Measurements from ENCODE around the gene GFRA3.

GRCh38 chr5:138275895-138276294 is 1.5 kb upstream of the GFRA3 start:
- no peak for TF ChIP-seq POLR2A (IDR thresholded peaks at IDR 0.05)
- TF ChIP-seq CTCF (IDR thresholded peaks at IDR 0.05), result no peak
- TF ChIP-seq POLR2AphosphoS5 (IDR thresholded peaks at IDR 0.05; ENCODE audit: insufficient read depth in 1 of 2, low read depth in 1 of 2), result no peak

Data from vagina (tissue), 2 donors.